SK-N-MC (cell line): ENCODE data around the gene ZNF22.

Experiments
- DNase-seq: peaks from one replicate; pipeline ENCODE4 v3.0.0-alpha.2; 2011; ENCODE audit warnings: low read depth, low spot score
- H3K27ac ChIP-seq: fragments of 200-600 bp; sonication (generic); 2 replicates; pipeline ENCODE4 v1.5.1; 2016; ENCODE audit warnings: mixed run types
- H3K36me3 ChIP-seq: fragments of 200-600 bp; sonication (generic); 2 replicates; pipeline ENCODE4 v1.6.1; 2017; ENCODE audit warnings: antibody characterized with exemption, low read length, mixed read lengths; ENCODE audit not compliant: insufficient read depth
- H3K4me3 ChIP-seq: fragments of 200-600 bp; sonication (generic); 2 replicates; pipeline ENCODE4 v1.5.1; 2016
- H3K9ac ChIP-seq: fragments of 200-600 bp; sonication (generic); 2 replicates; pipeline ENCODE4 v1.8.0; 2017; ENCODE audit warnings: mixed run types, mixed read lengths; ENCODE audit not compliant: insufficient read length
- H3K9me3 ChIP-seq: fragments of 200-600 bp; sonication (generic); 2 replicates; pipeline ENCODE4 v1.6.1; 2017; ENCODE audit warnings: low read depth, mild to moderate bottlenecking, antibody characterized with exemption, low read length, moderate library complexity, mixed read lengths
- EZH2 ChIP-seq: fragments of 200-600 bp; sonication (generic); IDR thresholded peaks from one replicate; pipeline ENCODE4 v1.6.1; 2017; ENCODE audit warnings: antibody characterized with exemption
- FOXP2 ChIP-seq: optimal IDR thresholded peaks from 2 replicates; pipeline ENCODE3; 2011; ENCODE audit warnings: mild to moderate bottlenecking, moderate library complexity; ENCODE audit not compliant: insufficient read depth; ENCODE audit errors: extremely low read length, control extremely low read depth
- POLR2AphosphoS5 ChIP-seq: IDR thresholded peaks from 2 replicates; pipeline ENCODE4 v1.6.1; 2012; ENCODE audit warnings: mild to moderate bottlenecking, low read depth, low read length, borderline replicate concordance

ZNF22 gene

GRCh38 chr10:44973323-44974081, 27.2 kb upstream of the ZNF22 start:
- DNase-seq: no peak
- no peaks in the 10 kb centered on the region for H3K9me3 ChIP-seq
- no peak for TF ChIP-seq EZH2
- no peak for TF ChIP-seq POLR2AphosphoS5
- no peak for TF ChIP-seq FOXP2
- H3K36me3 ChIP-seq: no peaks in the 10 kb centered on the region
- H3K27ac ChIP-seq: no peak overlapping the region
- H3K9ac ChIP-seq: no peak overlapping the region
- H3K4me3 ChIP-seq: no peak overlapping the region

GRCh38 chr10:44974082-44974627, 26.6 kb upstream of the ZNF22 start:
- no peaks in the 10 kb centered on the region for H3K36me3 ChIP-seq
- no peak for DNase-seq
- H3K9me3 ChIP-seq: no peaks in the 10 kb centered on the region
- H3K9ac ChIP-seq: no peak overlapping the region
- TF ChIP-seq POLR2AphosphoS5: no peak
- no peak for TF ChIP-seq EZH2
- TF ChIP-seq FOXP2: no peak
- H3K27ac ChIP-seq: no peak overlapping the region
- H3K4me3 ChIP-seq: peak overlapping the region; percentile 63; the same call in 1 of the 2 replicates

DNA sequence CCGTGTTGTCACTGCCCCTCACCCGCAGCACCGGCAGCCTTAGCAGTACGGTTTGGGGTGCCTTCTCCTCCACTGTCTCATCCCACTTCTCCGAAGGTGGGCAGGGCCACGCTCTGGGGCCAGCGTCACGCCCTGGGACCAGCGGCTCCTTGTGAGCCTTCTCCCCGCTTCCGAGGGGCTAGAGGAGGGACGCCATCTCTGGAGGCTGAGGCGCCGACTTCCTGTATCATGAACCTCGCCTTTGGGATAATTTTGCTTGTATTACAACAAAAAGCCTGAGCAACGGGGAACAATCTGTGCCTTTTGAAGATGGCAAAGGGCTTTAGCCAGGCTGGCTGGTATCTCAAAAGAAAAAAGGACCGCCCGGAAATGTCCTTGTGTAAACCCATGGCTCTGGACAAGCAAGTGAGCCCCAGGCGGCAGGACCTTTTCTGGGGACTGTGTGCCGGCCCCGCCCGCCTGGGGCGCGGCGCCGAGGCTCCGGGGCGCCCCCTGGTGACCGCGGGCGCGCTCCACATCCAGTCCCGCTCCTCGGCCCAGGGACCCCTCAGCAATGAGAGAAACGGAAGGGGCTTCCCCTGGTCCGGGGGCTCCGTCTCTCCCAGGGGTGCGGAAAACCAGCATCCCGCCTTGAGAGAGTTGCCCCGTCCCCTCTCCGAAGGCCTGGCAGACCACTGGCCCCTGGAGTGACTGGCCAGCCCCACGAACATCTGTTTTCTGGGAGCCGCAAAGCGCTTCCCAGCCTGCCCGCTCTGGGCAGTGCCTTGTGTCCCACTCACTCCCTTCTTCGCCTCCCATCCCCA, 25.9 kb upstream of the ZNF22 start:
- Histone ChIP-seq H3K4me3 (peak overlapping the region; percentile 63), H3K27ac (no peak overlapping the region), H3K36me3 (no peaks in the 10 kb centered on the region), H3K9ac (peak overlapping the region; percentile 47), H3K9me3 (no peaks in the 10 kb centered on the region)
- no peak for DNase-seq
- TF ChIP-seq FOXP2 (no peak), POLR2AphosphoS5 (no peak), EZH2 (no peak)

DNA sequence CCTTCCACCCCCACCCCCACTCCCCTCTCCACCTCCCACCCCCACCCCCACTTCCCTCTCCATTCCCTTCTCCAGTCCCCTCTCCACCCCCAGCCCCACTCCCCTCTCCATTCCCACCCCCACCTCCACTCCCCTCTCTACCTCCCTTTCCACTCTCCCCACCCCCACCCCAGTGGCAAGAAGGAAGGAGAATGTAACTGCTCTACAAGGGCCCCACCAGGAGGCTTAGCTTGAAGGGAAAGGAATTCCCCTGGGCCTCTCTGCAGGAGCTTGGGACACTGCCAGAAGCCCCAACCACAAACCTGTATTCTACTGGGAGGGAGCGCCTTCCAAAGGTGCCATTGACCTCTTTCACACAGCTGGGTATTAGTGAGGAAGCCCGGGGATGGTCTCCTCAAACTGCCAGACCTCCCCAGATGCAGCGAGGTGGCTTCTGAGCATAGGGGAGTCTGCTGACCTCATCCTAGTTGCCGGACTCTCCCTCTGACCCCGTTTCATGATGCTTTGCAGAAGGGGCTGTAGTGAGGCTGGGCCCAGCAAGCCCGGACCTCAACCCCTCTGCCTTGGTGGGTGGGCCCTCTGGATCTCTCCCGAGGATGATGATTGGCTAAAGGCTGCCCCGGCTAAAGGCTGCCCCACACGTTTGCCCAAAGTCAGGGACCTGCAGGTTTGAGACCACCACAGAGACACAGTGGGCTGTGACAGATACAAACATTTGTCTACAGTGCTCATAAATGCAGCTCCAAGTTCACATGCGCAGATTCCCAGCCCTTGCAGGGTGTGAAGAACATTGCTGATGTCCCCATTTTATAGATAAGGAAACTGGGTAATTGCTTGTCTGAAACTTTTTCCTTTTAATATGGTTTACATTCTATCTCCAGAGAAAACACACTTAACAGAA, 25.0 kb upstream of the ZNF22 start:
- no peak overlapping the region for H3K27ac ChIP-seq
- no peak for TF ChIP-seq FOXP2
- no peak for TF ChIP-seq POLR2AphosphoS5
- no peak overlapping the region for H3K4me3 ChIP-seq
- H3K9me3 ChIP-seq: no peaks in the 10 kb centered on the region
- H3K36me3 ChIP-seq: no peaks in the 10 kb centered on the region
- DNase-seq: no peak
- no peak overlapping the region for H3K9ac ChIP-seq

DNA sequence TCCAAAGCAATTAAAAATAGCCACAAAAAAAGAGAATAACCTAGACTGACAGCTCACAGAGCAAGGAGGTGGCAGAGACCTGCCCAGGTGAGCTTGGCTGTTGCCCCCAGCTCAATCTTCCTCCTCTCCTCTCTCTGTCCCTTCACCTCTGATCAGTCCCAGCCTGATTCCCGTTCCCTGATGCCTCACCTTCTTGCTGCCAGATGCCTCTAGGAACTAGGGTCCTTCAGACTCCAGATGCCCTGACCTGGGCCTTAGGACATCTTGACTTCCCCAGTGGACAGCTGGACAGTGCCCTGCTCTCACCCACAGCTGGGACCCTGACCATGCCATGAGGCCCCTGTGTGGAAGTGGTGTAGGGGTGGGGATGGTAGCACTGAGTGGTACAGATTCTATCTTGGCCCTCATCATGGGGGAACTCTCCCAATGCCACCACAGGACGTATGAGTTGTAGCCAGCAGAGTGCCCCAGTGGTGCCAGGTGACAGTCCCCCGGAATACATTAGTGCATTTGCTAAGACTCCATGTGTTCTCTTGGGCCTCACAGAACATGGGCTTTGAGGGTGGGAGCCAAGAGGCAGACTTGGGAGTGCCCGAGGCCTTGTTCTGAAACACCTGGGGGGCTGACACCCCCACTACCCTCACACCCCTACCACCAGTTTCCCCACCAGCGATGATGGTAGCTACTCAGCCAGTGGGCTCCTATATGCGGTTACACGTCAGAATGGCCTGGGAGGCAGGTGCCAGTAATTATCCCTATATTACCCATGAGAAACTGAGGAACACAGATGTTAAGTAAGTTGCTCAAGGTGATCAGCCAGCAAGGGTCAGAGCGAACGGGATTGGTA, 24.1 kb upstream of the ZNF22 start:
- no peak overlapping the region for H3K9ac ChIP-seq
- H3K4me3 ChIP-seq: no peak overlapping the region
- H3K9me3 ChIP-seq: no peaks in the 10 kb centered on the region
- no peak overlapping the region for H3K27ac ChIP-seq
- H3K36me3 ChIP-seq: no peaks in the 10 kb centered on the region
- DNase-seq: no peak
- no peak for TF ChIP-seq POLR2AphosphoS5
- no peak for TF ChIP-seq FOXP2
- no peak for TF ChIP-seq EZH2

DNA sequence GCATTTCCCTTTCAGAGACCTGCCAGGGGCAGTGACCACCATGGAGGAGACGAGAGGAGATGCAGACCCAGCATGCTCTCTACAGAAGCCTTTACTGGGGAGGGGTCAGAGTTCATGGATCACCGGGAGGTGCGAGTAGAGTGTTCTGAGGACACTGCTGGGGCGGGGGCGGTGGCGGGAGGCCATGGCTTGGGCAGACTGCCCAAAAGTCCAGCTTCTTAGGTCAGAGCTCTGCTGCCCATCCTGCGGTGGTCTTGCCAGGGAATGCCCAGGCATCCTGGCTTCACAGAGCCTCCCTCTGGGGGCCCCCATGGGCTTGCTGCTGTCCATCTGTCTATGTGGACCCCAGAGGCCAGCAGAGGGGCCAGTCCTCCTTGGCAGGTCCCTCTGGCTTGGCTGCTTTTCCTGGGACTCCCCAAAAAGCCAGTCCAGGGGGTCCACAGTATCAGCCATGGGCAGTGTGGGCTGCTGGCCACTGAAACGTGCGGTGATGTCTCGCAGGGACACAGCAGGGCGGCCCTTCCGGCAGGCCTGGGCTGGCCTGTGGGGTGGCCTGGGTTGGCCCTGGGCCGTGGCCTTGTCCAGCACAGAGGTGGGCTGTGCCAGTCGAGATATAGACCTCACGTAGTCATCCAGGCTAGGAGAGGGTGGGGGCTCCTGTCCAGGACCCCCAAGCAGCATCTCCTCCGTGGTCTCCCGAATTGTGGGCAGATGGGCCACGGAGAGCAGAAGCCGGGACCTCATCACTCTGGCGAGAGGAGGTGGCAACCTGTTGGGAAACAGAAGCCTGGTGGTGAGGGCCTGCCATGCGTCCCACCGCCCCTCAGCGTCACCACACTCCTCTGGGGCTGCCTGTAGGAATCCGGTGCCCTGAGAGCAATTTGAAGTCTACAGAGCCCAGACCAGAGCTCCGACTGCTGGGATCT, 23.2 kb upstream of the ZNF22 start:
- Histone ChIP-seq H3K4me3 (no peak overlapping the region), H3K9ac (no peak overlapping the region), H3K9me3 (no peaks in the 10 kb centered on the region), H3K27ac (no peak overlapping the region), H3K36me3 (no peaks in the 10 kb centered on the region)
- DNase-seq: no peak
- no peak for TF ChIP-seq EZH2
- TF ChIP-seq FOXP2: no peak
- no peak for TF ChIP-seq POLR2AphosphoS5
